DND-41 (cell line): ENCODE data around the gene SIDT2.

Experiments
- ATAC-seq: fragments of 200-7000 bp; cut with Tn5 transposase; 3 replicates; pipeline ENCODE4 v1.9.1; 2021; ENCODE audit warnings: low read depth; ENCODE audit not compliant: insufficient read depth
- DNase-seq: peaks from one replicate; pipeline ENCODE4 v3.0.0-alpha.2; 2020
- H2AFZ ChIP-seq: 2 replicates; pipeline ENCODE4 v1.6.0; 2012; ENCODE audit warnings: low read depth, low read length
- H3K27ac ChIP-seq: 2 replicates; pipeline ENCODE4 v1.5.1; 2012; ENCODE audit warnings: low read length, inconsistent platforms
- H3K27me3 ChIP-seq: fragments of 200-600 bp; sonication (generic); 2 replicates; pipeline ENCODE4 v1.6.0; 2012; ENCODE audit warnings: low read length, mild to moderate bottlenecking, inconsistent platforms; ENCODE audit not compliant: insufficient read depth, poor library complexity
- H3K36me3 ChIP-seq: 2 replicates; pipeline ENCODE4 v1.5.1; 2012; ENCODE audit warnings: low read length, inconsistent platforms; ENCODE audit not compliant: insufficient read depth
- H3K4me1 ChIP-seq: 2 replicates; pipeline ENCODE4 v1.5.1; 2012; ENCODE audit warnings: mild to moderate bottlenecking, low read length; ENCODE audit not compliant: insufficient read depth
- H3K4me2 ChIP-seq: 2 replicates; pipeline ENCODE4 v1.6.0; 2012; ENCODE audit warnings: mild to moderate bottlenecking, moderate library complexity, low read length, inconsistent platforms; ENCODE audit not compliant: insufficient read depth
- H3K4me3 ChIP-seq, 2 experiments: fragments of 200-600 bp in 1 of 2; shearing (Covaris generic) in 1 of 2; 2 replicates each; pipeline ENCODE4 v1.5.1; 2012 to 2016; ENCODE audit warnings: inconsistent platforms in 2 of 2, low read length in 2 of 2, mild to moderate bottlenecking in 2 of 2, low read depth in 1 of 2, moderate library complexity in 1 of 2
- H3K79me2 ChIP-seq: 2 replicates; pipeline ENCODE4 v1.6.0; 2012; ENCODE audit warnings: low read length, inconsistent platforms; ENCODE audit not compliant: insufficient read depth
- H3K9ac ChIP-seq: 2 replicates; pipeline ENCODE4 v1.6.0; 2012; ENCODE audit warnings: low read depth, mild to moderate bottlenecking, inconsistent platforms, low read length, moderate library complexity
- H3K9me3 ChIP-seq: 2 replicates; pipeline ENCODE4 v1.5.1; 2012; ENCODE audit warnings: low read length, moderate library complexity, mild to moderate bottlenecking, inconsistent platforms; ENCODE audit not compliant: insufficient read depth, severe bottlenecking
- H4K20me1 ChIP-seq: 2 replicates; pipeline ENCODE4 v1.6.0; 2012; ENCODE audit warnings: low read length; ENCODE audit not compliant: insufficient read depth
- CTCF ChIP-seq: IDR thresholded peaks from 2 replicates; pipeline ENCODE4 v1.5.1; 2012; ENCODE audit warnings: borderline replicate concordance, low read length, moderate library complexity, mild to moderate bottlenecking; ENCODE audit not compliant: poor library complexity, severe bottlenecking; ENCODE audit errors: extremely low read depth
- EZH2 ChIP-seq: IDR thresholded peaks from 3 replicates; pipeline ENCODE4 v1.6.1; 2012; ENCODE audit warnings: borderline replicate concordance, low read depth, mild to moderate bottlenecking, moderate library complexity, low read length, inconsistent platforms; ENCODE audit not compliant: severe bottlenecking

SIDT2 gene

GRCh38 chr11:117194267-117194666 is 15.7 kb downstream of the SIDT2 start:
- no peaks in the 10 kb centered on the region for H3K27me3 ChIP-seq
- DNase-seq: no peak

GRCh38 chr11:117195258-117195657 is 16.7 kb downstream of the SIDT2 start:
- peaks cover 15% of the 10 kb centered on the region; the same call in 1 of the 2 replicates for H3K36me3 ChIP-seq
- no peak for TF ChIP-seq CTCF
- no peak for TF ChIP-seq EZH2
- H3K4me1 ChIP-seq: no peaks in the 10 kb centered on the region

More at GRCh38 chr11:117194267-117194666, 15.7 kb downstream of the SIDT2 start:
- H2AFZ ChIP-seq: no peak overlapping the region
- no peaks in the 10 kb centered on the region for H4K20me1 ChIP-seq
- no peak overlapping the region for H3K27ac ChIP-seq
- no peaks in the 10 kb centered on the region for H3K79me2 ChIP-seq
- H3K4me1 ChIP-seq: no peaks in the 10 kb centered on the region
- H3K4me2 ChIP-seq: no peak overlapping the region
- ATAC-seq: no peak
- H3K4me3 ChIP-seq: no peak overlapping the region
- H3K36me3 ChIP-seq: peaks cover 15% of the 10 kb centered on the region; the same call in 1 of the 2 replicates
- H3K9me3 ChIP-seq: no peaks in the 10 kb centered on the region
- H3K9ac ChIP-seq: no peak overlapping the region
- no peak for TF ChIP-seq CTCF
- no peak for TF ChIP-seq EZH2

GRCh38 chr11:117195761-117196160 is 17.2 kb downstream of the SIDT2 start:
- ATAC-seq (no peak), DNase-seq (no peak)
- no peak for TF ChIP-seq EZH2
- no peak for TF ChIP-seq CTCF
- Histone ChIP-seq H3K4me2 (no peak overlapping the region), H4K20me1 (no peaks in the 10 kb centered on the region), H3K9ac (no peak overlapping the region), H2AFZ (no peak overlapping the region), H3K4me3 (no peak overlapping the region), H3K4me1 (no peaks in the 10 kb centered on the region), H3K9me3 (no peaks in the 10 kb centered on the region), H3K36me3 (peaks cover 10% of the 10 kb centered on the region; the same call in 1 of the 2 replicates), H3K27me3 (no peaks in the 10 kb centered on the region), H3K27ac (no peak overlapping the region), H3K79me2 (no peaks in the 10 kb centered on the region)

More at GRCh38 chr11:117195258-117195657, 16.7 kb downstream of the SIDT2 start:
- Histone ChIP-seq H3K79me2 (no peaks in the 10 kb centered on the region), H3K27ac (no peak overlapping the region), H3K4me3 (no peak overlapping the region), H3K4me2 (no peak overlapping the region), H3K9ac (no peak overlapping the region), H3K27me3 (no peaks in the 10 kb centered on the region), H4K20me1 (no peaks in the 10 kb centered on the region), H2AFZ (no peak overlapping the region), H3K9me3 (no peaks in the 10 kb centered on the region)
- ATAC-seq (no peak), DNase-seq (no peak)

- Histone ChIP-seq H3K9ac (no peak overlapping the region), H3K27ac (no peak overlapping the region), H3K9me3 (no peaks in the 10 kb centered on the region), H3K79me2 (no peaks in the 10 kb centered on the region), H3K27me3 (no peaks in the 10 kb centered on the region), H3K4me3 (no peak overlapping the region), H3K36me3 (peaks cover 4% of the 10 kb centered on the region; the same call in 1 of the 2 replicates), H2AFZ (no peak overlapping the region), H4K20me1 (no peaks in the 10 kb centered on the region), H3K4me1 (no peaks in the 10 kb centered on the region), H3K4me2 (no peak overlapping the region)
- DNase-seq: no peak
- ATAC-seq: no peak
- no peak for TF ChIP-seq CTCF
- TF ChIP-seq EZH2: no peak
Measured at GRCh38 chr11:117197006-117197405, 18.5 kb downstream of the SIDT2 start.
